ENCODE results near the gene COQ5. TPM values are rescaled to one million over a fixed set of nuclear protein-coding genes. Genes with fewer than 3 reads are reported as not detected.

Gene COQ5
- total and polyA plus RNA-seq, 2 donors from 2014 or later = 26.5 to 60.8 TPM

DNA sequence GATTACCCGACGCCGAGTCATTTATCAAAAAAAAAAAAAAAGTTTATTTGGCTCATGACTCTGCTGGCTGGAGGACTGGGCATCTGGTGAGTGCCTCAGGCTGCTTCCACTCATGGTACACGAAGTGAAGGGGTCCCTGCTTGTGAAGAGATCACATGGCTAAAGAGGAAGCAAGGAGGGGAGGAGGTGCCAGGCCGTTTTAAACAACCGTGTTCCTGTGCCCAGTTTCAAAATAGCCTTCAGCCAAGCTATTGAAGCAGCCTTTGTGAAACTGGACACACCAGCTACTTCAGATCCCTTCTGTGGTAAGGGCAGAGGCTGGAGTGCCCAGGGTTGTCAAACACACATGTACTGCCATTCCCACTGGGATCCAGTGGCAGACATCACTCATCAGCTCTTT lies 44.6 kb upstream of the COQ5 start:
- no peak overlapping the region for H3K4me3 ChIP-seq (ENCODE audit: low read length in 3 of 3)
- no peak for FAIRE-seq
- no peaks in the 10 kb centered on the region for H3K9me3 ChIP-seq (ENCODE audit: control insufficient read depth in 2 of 3, insufficient read depth in 1 of 3, low read length in 3 of 3)
- H3K27ac ChIP-seq (ENCODE audit: low read depth in 2 of 2, low read length in 2 of 2) = no peak overlapping the region
- H3K36me3 ChIP-seq (ENCODE audit: control insufficient read depth in 2 of 3, insufficient read depth in 3 of 3, low read length in 3 of 3) = peaks cover 18 to 76% (median 58%) of the 10 kb centered on the region in 3 donors
- H3K4me1 ChIP-seq (ENCODE audit: control insufficient read depth in 2 of 3, insufficient read depth in 2 of 3, low read depth in 1 of 3, low read length in 3 of 3) = no peaks in the 10 kb centered on the region
- TF ChIP-seq, protein P1, sequence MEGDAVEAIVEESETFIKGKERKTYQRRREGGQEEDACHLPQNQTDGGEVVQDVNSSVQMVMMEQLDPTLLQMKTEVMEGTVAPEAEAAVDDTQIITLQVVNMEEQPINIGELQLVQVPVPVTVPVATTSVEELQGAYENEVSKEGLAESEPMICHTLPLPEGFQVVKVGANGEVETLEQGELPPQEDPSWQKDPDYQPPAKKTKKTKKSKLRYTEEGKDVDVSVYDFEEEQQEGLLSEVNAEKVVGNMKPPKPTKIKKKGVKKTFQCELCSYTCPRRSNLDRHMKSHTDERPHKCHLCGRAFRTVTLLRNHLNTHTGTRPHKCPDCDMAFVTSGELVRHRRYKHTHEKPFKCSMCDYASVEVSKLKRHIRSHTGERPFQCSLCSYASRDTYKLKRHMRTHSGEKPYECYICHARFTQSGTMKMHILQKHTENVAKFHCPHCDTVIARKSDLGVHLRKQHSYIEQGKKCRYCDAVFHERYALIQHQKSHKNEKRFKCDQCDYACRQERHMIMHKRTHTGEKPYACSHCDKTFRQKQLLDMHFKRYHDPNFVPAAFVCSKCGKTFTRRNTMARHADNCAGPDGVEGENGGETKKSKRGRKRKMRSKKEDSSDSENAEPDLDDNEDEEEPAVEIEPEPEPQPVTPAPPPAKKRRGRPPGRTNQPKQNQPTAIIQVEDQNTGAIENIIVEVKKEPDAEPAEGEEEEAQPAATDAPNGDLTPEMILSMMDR (IDR thresholded peaks at IDR 0.05; ENCODE audit: borderline replicate concordance, extremely low read depth, insufficient read depth) = no peak
- H3K27me3 ChIP-seq (ENCODE audit: control insufficient read depth, insufficient read depth, low read length) = no peaks in the 10 kb centered on the region
- intact Hi-C loops (cut with DNase I) = no loop called here
- DNase-seq = no peak
- H3K9ac ChIP-seq (ENCODE audit: low read length in 3 of 3) = no peak overlapping the region

DNA sequence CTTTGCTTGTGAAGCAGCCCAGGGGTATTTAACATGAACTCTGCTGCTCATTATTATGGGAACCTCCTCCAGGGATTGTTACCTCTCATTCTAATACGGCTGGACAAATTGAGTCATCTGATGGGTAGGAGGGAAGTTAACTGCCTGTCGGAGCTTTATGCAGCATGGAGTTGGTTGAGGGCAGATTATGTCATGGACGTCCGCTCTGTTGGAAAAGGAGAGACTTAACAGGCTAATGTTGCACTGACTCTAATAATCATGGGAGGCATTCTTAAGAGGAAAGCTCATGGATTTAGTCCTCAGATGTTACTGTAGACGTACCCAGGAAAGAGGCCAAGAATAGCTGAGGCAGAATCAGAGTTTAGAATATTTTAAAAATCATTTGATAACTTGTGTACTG lies 42.3 kb upstream of the COQ5 start:
- Histone ChIP-seq H3K27ac (ENCODE audit: low read depth in 2 of 2, low read length in 2 of 2) (no peak overlapping the region), H3K36me3 (ENCODE audit: control insufficient read depth in 2 of 3, insufficient read depth in 3 of 3, low read length in 3 of 3) (peaks cover 16 to 65% (median 46%) of the 10 kb centered on the region in 3 donors), H3K9ac (ENCODE audit: low read length in 3 of 3) (no peak overlapping the region), H3K9me3 (ENCODE audit: control insufficient read depth in 2 of 3, insufficient read depth in 1 of 3, low read length in 3 of 3) (no peaks in the 10 kb centered on the region), H3K4me3 (ENCODE audit: low read length in 3 of 3) (no peak overlapping the region), H3K27me3 (ENCODE audit: control insufficient read depth, insufficient read depth, low read length) (no peaks in the 10 kb centered on the region), H3K4me1 (ENCODE audit: control insufficient read depth in 2 of 3, insufficient read depth in 2 of 3, low read depth in 1 of 3, low read length in 3 of 3) (no peaks in the 10 kb centered on the region)
- intact Hi-C loops (cut with DNase I) = no loop called here
- FAIRE-seq (no peak), DNase-seq (no peak)
- TF ChIP-seq, protein P1 (IDR thresholded peaks at IDR 0.05; ENCODE audit: borderline replicate concordance, extremely low read depth, insufficient read depth) = no peak

- Histone ChIP-seq H3K36me3 (ENCODE audit: control insufficient read depth in 2 of 3, insufficient read depth in 3 of 3, low read length in 3 of 3) (peaks cover 7 to 70% (median 48%) of the 10 kb centered on the region in 3 donors), H3K9me3 (ENCODE audit: control insufficient read depth in 2 of 3, insufficient read depth in 1 of 3, low read length in 3 of 3) (no peaks in the 10 kb centered on the region), H3K4me3 (ENCODE audit: low read length in 3 of 3) (no peak overlapping the region), H3K27me3 (ENCODE audit: control insufficient read depth, insufficient read depth, low read length) (no peaks in the 10 kb centered on the region), H3K4me1 (ENCODE audit: control insufficient read depth in 2 of 3, insufficient read depth in 2 of 3, low read depth in 1 of 3, low read length in 3 of 3) (no peaks in the 10 kb centered on the region), H3K27ac (ENCODE audit: low read depth in 2 of 2, low read length in 2 of 2) (no peak overlapping the region), H3K9ac (ENCODE audit: low read length in 3 of 3) (no peak overlapping the region)
- TF ChIP-seq, protein P1 (IDR thresholded peaks at IDR 0.05; ENCODE audit: borderline replicate concordance, extremely low read depth, insufficient read depth) = no peak
- FAIRE-seq = no peak
- DNase-seq = no peak
- intact Hi-C loops (cut with DNase I) = no loop called here
Measured at GRCh38 chr12:120563495-120563894, 34.5 kb upstream of the COQ5 start.

DNA sequence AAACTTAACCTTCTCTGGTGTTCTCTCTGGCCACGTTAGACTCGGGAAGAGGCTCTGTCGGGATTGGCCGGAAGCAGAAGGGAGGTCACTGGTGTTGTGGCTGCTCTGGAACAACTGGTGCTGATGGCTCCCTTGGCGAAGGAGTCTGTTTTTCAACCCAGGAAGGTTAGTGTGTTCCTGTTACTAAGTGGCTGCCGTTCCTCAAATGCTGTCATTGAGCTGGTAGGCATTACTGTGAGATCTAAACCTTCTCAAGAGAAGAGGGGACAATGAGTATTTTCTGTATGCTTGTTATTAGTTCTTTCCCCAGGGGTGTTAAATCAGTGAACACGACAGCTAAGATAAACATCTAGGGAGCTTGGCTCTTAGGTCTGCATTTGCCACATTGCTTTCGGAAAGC lies 33.9 kb upstream of the COQ5 start:
- Histone ChIP-seq H3K27me3 (ENCODE audit: control insufficient read depth, insufficient read depth, low read length) (no peaks in the 10 kb centered on the region), H3K4me1 (ENCODE audit: control insufficient read depth in 2 of 3, insufficient read depth in 2 of 3, low read depth in 1 of 3, low read length in 3 of 3) (no peaks in the 10 kb centered on the region), H3K4me3 (ENCODE audit: low read length in 3 of 3) (no peak overlapping the region), H3K27ac (ENCODE audit: low read depth in 2 of 2, low read length in 2 of 2) (peak overlapping the region in 1 of 2 donors; percentile 32), H3K36me3 (ENCODE audit: control insufficient read depth in 2 of 3, insufficient read depth in 3 of 3, low read length in 3 of 3) (peaks cover 7 to 69% (median 48%) of the 10 kb centered on the region in 3 donors), H3K9ac (ENCODE audit: low read length in 3 of 3) (no peak overlapping the region), H3K9me3 (ENCODE audit: control insufficient read depth in 2 of 3, insufficient read depth in 1 of 3, low read length in 3 of 3) (no peaks in the 10 kb centered on the region)
- FAIRE-seq (no peak), DNase-seq (no peak)
- intact Hi-C loops (cut with DNase I) = no loop called here
- TF ChIP-seq, protein P1 (IDR thresholded peaks at IDR 0.05; ENCODE audit: borderline replicate concordance, extremely low read depth, insufficient read depth) = no peak

Data from kidney (tissue), 14 donors.